Measurements from ENCODE around the gene GLIPR1L2.

Gene GLIPR1L2

DNA sequence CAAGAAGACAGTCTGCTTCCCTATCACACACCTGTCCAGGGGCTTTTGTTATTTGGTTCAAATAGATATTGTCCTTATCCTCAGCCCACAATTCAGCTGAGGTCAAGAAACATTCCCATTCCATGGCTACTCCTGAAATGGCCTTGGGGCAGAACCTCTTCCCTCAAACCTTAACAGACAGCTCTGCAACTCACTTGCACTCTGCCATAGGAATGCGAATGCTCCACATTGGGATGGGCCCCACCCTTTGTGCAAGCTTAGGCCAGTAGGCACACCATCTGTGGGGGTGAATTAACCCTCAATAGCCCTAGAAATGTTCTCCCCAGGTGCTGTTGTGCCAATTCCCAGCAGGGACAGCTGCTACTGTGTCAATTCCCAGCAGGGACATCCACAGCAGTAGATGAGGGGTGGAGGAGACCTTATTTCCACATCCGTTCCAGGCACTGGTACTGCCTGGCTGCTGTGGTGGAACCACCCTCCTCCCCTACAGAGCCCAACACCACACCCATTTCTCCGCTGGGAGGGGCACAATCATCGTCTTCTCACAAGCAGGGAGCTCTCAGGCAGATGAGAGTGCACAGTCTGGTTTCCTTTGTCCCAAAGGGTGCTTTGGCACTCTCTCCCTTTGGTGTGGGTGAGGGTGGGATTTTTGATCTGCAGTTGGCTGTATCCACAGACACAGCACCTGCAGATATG lies 47.3 kb downstream of the GLIPR1L2 start:
- TF ChIP-seq, protein P1, sequence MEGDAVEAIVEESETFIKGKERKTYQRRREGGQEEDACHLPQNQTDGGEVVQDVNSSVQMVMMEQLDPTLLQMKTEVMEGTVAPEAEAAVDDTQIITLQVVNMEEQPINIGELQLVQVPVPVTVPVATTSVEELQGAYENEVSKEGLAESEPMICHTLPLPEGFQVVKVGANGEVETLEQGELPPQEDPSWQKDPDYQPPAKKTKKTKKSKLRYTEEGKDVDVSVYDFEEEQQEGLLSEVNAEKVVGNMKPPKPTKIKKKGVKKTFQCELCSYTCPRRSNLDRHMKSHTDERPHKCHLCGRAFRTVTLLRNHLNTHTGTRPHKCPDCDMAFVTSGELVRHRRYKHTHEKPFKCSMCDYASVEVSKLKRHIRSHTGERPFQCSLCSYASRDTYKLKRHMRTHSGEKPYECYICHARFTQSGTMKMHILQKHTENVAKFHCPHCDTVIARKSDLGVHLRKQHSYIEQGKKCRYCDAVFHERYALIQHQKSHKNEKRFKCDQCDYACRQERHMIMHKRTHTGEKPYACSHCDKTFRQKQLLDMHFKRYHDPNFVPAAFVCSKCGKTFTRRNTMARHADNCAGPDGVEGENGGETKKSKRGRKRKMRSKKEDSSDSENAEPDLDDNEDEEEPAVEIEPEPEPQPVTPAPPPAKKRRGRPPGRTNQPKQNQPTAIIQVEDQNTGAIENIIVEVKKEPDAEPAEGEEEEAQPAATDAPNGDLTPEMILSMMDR (IDR thresholded peaks at IDR 0.05): no peak

DNA sequence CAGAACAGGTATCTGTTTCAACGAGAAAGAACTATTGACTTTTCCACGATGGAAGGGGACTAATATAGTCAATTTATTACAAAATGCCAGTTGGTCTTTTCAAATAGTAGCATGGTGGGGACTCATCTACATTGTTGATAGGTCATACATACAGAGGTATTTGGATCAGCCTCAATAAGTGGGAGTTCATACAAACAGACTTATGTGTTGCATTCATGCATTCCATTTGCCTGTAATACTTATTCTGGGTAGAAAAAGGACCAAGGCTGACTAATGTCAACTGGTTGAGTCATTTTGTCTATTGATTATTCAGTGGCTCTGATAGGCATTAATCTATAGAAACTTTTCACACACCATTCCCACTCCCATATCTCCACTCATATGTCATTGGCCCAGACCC lies 48.2 kb downstream of the GLIPR1L2 start:
- TF ChIP-seq, protein P1 (IDR thresholded peaks at IDR 0.05): no peak

DNA sequence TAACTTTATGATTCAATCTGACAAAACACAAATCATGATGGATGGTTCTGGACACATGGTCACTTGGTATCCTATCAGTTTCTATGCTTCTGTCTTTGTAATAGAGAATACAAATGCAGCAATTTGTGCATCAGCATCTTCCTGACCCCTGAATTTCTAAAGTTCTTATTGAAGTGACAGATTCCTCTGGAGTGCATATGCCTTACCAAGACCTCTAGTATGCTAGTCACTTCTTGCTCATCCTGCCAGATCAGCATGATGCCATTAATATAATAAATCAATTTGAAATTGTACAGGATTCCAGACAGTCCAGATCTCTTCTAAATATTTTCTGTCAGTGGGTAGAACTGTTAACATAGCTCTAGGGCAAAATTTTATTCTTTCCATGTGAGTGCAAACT lies 49.0 kb downstream of the GLIPR1L2 start:
- TF ChIP-seq, protein P1 (IDR thresholded peaks at IDR 0.05): no peak

DNA sequence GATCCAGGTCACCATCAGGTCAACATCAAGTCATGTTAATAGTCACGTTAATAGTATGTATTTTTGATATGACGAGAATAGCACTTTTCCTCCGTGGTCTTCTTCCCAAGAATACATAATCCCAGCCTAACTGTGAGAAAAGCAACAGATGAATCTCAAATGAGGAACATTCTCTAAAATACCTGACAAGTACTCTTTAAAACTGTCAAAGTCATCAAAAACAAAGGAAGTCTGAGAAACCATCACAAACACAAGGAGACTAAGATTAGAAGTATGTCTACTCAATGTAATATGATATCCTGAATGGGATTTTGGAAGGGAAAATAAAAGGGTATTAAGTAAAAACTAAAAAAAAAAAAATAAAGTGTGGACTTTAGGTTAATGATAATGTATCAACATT lies 52.8 kb downstream of the GLIPR1L2 start:
- TF ChIP-seq, protein P1 (IDR thresholded peaks at IDR 0.05): no peak

DNA sequence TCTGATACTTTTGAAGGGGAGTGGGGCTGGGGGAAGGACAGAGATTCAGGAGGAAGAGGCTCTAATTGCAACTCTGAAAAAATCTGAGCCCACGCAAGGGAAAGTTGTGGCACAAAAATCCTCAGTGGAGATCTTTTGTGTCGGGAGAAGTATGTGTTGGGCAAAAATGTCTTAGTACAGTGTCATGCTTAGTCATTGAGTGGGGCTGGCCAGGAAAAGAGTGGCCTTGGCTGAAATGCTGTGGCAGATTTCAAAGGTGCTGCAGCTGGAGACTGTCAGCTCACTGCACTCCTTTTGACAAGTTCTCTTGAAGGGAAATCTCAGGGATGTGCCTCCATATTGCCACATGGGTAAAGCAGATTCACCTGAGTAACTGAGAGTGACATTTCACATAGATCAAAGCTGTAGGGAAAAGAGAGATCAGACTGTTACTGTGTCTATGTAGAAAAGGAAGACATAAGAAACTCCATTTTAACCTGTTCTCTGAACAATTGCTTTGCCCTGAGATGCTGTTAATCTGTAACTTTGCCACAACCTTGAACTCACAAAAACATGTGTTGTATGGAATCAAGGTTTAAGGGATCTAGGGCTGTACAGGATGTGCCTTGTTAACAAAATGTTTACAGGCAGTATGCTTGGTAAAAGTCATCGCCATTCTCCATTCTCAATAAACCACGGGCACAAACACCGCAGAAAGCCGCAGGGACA lies 53.7 kb downstream of the GLIPR1L2 start:
- TF ChIP-seq, protein P1 (IDR thresholded peaks at IDR 0.05): no peak

DNA sequence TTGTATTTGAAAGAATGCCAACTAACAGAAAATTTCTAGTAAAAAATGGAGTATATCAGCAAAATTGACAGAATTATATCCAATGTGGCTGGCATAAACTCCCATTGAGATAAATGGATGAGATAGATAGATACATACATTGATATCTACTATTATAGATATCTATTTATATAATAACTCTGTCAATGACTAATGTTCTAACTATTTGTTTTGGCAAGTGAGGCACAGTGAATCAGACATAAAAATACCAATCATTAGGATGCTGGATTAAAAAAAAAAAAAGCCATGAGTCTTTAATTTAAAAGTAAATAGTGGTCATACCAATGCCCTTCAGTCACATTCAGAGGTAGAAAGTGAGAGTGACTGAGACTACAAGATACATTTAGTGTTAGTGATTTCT lies 56.0 kb downstream of the GLIPR1L2 start:
- TF ChIP-seq, protein P1 (IDR thresholded peaks at IDR 0.05): no peak

DNA sequence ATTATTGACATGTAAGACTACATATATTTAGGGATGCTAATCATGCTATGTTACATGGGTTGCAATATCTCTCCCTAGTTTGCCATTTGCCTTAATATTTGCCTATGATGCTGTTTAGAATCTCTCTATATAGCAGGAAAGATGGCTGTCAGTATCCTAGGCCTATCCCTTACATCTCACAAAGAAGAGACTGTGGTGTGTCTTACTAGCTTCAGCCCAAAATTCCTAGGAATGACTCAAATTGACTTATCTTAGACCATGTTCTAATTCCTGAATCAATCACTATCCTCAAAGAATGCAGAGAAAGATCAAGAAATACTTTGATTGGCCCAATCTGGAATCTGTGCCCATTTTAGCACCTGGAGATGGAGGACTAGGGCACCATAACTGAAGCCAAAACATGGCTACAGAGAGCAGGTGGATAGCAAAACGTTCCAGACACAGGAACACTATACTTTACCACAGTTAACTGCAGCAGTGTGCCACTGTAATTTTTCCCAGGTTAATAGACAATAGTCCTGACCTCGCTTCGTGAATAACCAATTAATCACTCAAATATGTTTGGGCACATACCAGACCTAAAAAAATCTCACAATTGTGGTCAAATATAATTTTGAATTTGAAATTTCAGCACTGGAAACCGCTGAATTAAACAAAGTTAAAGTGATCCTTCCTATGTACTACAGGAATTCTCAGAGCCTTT lies 57.0 kb downstream of the GLIPR1L2 start:
- TF ChIP-seq, protein P1 (IDR thresholded peaks at IDR 0.05): no peak
